HG03108 (cell line): ENCODE measurements around the gene CHMP4B.

Source experiments
- ATAC-seq: cut with Tn5 transposase; IDR thresholded peaks from one replicate; pipeline ENCODE4 v1.9.1; 2021; ENCODE audit warnings: moderate library complexity; ENCODE audit not compliant: unreplicated experiment

Gene CHMP4B

DNA sequence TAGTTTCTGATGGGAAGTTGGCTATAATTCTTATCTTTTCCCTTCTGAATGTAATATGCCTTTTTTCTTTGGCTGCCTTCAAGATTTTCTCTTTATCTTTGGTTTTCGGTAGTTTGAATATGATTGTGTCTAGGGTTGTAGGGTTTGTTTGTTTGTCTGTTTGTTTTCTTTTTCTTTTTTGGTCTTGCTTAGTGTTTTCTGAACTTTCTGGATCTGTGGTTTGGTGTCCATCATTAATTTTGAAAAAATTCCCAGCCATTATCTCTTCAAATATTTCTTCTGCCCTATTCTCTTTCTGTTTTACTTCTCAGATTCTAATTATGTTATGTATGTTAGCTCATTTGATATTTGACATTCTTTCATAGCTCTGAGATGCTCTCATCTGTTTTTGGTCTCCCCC, 79.4 kb downstream of the CHMP4B start:
- ATAC-seq = no peak

DNA sequence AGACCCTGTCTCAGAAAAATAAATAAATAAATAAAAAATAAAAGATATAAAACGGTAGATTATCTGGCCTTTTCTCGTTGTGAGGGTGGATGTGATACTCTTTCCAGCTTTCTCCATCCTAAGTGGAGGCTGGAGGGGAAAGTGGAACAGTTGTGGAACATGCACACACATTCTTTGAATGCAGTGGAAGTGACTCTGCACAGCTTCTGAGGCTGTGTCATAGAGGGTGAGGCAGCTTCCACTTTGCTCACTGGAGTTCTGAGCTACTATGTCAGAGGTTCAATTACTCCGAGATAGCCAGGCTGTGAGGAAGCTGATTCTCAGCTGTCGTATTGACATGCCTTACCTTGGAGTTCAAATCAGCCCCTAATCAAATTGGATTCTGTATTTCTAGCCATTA, 82.2 kb downstream of the CHMP4B start:
- no peak for ATAC-seq

DNA sequence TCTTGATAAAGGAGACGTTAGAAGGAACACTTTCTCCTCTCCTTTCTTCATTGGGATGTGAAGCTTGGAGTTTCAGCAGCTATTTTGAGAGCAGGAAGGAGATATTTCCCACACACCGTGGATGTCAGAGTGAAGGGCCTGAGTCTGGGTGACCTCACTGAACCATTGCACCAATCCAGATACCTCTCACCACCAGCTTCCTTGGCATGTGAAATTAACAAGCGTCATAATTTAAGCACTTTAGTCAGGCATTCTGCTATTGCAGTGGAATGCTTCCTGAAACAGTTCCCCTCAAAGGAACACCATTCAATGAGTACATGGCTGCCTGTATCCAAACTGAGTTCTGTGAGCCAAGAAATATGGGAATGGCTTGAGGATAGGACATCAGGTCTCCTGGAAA, 83.7 kb downstream of the CHMP4B start:
- no peak for ATAC-seq

GRCh38 chr20:33896509-33896908, 85.4 kb downstream of the CHMP4B start:
- ATAC-seq = no peak

DNA sequence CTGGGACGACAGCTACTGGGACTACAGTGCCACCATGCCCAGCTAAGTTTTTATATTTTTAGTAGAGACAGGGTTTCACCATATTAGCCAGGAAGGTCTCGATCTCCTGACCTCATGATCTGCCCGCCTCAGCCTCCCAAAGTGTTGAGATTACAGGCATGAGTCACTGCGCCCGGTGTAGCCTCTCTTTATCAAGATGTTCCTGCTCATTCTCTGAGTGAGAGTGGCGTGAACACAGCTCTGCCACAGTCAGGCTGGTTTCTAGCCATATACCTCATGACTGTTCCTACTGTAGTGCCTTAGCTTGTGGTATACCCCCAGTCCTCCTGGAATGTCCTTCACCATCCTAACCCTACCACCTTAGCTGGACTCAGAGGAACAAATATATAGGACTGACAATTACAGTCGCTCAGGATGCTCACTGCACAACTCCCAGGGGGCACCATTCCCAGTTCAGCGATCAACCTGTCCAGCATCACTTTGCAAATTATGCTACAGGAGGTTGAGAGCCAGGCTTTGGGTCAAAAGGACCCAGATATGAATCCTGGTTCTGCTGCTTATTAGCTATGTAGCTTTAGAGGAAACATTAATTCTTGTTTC, 86.3 kb downstream of the CHMP4B start:
- no peak for ATAC-seq

GRCh38 chr20:33899106-33899505, 88.0 kb downstream of the CHMP4B start:
- ATAC-seq = no peak

DNA sequence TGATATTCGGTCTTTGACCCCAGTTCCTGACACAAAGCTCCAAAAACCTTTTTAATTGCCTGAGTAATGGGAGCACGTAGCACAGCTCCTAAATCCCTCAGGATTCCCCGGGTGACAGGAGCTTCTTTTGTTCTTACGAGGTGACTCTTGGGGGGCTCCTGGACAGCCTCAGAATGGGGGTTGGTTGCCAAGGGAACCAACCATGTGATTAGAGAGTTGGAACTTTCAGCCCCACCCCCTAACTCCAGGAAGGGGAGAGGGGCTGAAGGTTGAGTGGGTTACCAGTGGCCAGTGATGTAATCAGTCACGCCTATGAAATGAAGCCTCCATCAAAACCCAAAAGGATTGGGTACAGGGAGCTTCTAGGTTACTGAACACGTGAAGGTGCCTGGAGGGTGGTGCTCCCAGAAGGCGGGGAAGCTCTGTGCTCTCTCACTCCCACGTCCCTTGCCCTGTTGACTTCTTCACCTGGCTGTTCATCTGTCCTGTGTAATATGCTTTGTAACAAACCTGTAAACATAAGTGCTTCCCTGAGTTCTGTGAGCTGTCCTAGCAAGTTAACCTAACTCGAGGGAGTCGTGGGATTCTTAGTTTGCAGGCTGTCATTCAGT, 89.5 kb downstream of the CHMP4B start:
- no peak for ATAC-seq

- ATAC-seq = no peak
Observed at GRCh38 chr20:33901132-33901523, 90.0 kb downstream of the CHMP4B start.

- ATAC-seq = no peak
Observed at GRCh38 chr20:33902011-33902410, 90.9 kb downstream of the CHMP4B start.
